ENCODE results near the gene FAAP20. TPM values are rescaled to one million over a fixed set of nuclear protein-coding genes. Genes with fewer than 3 reads are reported as not detected.
A peak's percentile ranks its signal among the peaks of the same experiment; 100 is the strongest.

Gene FAAP20
- total RNA-seq, 4 donors from 2014 or later, result 42.2 to 82.2 (median 50.2) TPM

DNA sequence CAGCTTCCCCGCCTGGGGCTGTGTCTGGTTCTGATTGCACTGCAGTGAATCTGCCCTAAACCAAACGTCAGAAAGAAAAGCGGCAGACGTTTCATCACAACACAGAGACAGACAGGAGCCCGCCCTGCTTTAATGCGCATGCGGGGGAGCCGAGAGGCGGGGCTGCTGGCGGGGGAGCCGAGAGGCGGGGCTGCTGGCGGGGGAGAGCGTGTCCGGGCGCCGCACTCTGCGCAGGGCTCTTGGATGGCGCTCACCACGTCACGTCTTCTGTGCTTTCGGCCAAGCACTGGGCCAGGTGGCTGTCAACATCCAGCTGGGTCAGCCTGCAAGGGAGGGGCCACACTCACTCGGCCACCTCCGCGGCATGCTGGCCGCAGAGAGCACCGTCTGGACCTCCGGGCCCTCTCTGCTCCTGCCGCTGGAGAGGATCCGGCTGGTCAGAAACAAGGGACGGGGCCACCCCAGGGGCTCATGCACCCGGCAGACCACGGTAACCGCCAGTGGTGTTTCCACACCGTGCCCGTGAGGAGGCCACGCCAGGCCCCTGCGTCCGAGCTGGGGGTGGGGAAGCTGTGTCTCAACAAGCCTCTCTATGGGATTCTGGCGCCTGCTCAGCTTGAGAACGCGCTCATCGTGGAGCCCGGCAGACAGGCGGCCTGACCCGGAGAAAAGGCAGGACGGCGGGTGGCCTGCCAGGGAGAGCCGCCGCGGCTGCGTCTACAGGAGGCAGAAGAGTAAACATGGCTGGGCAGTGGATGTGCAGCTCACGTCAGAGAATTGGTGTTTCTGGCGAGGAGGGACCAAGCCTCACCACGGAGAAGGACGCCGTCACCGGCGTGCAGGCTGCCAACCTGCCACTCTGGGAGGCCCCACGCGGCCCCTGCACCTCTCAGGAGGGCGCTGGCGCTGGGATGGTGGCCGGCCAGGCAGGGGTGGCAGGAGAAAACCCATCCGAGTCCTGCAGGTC lies 4.8 kb downstream of the FAAP20 start:
- no peaks in the 10 kb centered on the region for H3K27me3 ChIP-seq
- TF ChIP-seq, protein P1, sequence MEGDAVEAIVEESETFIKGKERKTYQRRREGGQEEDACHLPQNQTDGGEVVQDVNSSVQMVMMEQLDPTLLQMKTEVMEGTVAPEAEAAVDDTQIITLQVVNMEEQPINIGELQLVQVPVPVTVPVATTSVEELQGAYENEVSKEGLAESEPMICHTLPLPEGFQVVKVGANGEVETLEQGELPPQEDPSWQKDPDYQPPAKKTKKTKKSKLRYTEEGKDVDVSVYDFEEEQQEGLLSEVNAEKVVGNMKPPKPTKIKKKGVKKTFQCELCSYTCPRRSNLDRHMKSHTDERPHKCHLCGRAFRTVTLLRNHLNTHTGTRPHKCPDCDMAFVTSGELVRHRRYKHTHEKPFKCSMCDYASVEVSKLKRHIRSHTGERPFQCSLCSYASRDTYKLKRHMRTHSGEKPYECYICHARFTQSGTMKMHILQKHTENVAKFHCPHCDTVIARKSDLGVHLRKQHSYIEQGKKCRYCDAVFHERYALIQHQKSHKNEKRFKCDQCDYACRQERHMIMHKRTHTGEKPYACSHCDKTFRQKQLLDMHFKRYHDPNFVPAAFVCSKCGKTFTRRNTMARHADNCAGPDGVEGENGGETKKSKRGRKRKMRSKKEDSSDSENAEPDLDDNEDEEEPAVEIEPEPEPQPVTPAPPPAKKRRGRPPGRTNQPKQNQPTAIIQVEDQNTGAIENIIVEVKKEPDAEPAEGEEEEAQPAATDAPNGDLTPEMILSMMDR (IDR thresholded peaks at IDR 0.05), result no peak
- TF ChIP-seq POLR2A (IDR thresholded peaks at IDR 0.05), result peak; percentile 54 to 93
- intact Hi-C loops (cut with DNase I), result loop anchor here (10.0 kb wide), 1 partner anchor 335 kb away; the partner anchor contains the start of gene PANK4
- WGBS, 2 donors, result 13 to 26% methylated on average over 17 to 18 of the region's 65 CpGs
- peak overlapping the region; percentile 88 to 92 (median 92) for H3K27ac ChIP-seq
- peaks cover 40 to 47% of the 10 kb centered on the region in 2 donors for H3K4me1 ChIP-seq
- peaks cover 0 to 11% of the 10 kb centered on the region in 2 donors for H3K36me3 ChIP-seq
- peak overlapping the region in 2 of 3 donors; percentile 3 to 37 for H3K4me3 ChIP-seq (replicated peaks in 1 of 3)
- DNase-seq, result peak; percentile 97 to 98
- no peaks in the 10 kb centered on the region for H3K9me3 ChIP-seq

DNA sequence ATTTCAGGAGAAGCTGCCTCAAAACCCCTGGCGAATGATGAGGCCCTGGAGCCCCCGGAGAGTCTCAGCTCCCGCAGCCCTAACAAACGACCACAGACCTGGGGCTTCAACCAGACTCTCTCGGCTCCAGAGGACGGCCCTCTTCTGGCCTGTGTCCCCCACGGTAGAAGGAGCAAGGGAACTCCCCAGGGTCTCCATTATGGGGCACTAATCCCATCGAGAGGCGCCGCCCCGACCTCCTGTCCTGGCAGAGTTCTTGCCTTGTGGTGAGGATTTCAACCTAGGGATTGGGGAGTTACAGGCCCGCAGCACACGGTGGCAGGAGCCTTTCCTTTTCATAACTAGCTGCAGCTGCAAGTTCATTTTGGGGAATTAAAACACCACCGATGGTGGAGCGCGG lies 6.2 kb downstream of the FAAP20 start:
- peaks cover 34 to 38% of the 10 kb centered on the region in 2 donors for H3K4me1 ChIP-seq
- TF ChIP-seq, protein P1 (IDR thresholded peaks at IDR 0.05), result no peak
- TF ChIP-seq POLR2A (IDR thresholded peaks at IDR 0.05), result no peak
- WGBS, 2 donors, result 90 to 98% methylated on average over 5 to 8 of the region's 16 CpGs
- no peak overlapping the region for H3K27ac ChIP-seq
- H3K27me3 ChIP-seq, result no peaks in the 10 kb centered on the region
- no peak for DNase-seq
- intact Hi-C loops (cut with DNase I), result no loop called here
- H3K4me3 ChIP-seq (replicated peaks in 1 of 3), result no peak overlapping the region
- no peaks in the 10 kb centered on the region for H3K9me3 ChIP-seq
- peaks cover 0 to 15% of the 10 kb centered on the region in 2 donors for H3K36me3 ChIP-seq

DNA sequence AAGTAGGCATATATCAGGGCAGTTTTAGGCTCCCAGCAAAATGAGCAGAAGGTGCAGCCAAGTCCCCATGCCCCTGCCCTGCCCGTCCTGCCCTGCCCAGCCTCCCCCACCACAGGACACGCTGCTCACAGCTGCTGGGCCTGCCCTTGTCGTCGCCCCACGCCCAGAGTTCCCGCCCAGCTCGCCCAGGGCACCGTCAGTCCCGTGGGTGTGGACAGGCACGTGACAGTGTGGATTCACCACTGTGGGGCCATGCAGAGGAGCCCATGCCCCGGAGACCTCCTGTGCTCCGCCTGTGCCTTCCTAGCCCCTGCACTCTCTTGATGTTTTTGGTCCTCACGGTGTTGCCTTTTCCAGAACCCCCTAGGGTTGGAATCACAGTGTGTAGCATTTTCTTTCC lies 7.0 kb downstream of the FAAP20 start:
- H3K4me1 ChIP-seq, result peaks cover 26 to 31% of the 10 kb centered on the region in 2 donors
- intact Hi-C loops (cut with DNase I), result no loop called here
- no peak overlapping the region for H3K4me3 ChIP-seq (replicated peaks in 1 of 3)
- H3K9me3 ChIP-seq, result no peaks in the 10 kb centered on the region
- no peak for DNase-seq
- 87 to 88% methylated on average over 10 to 13 of the region's 13 CpGs for WGBS, 2 donors
- H3K27me3 ChIP-seq, result no peaks in the 10 kb centered on the region
- no peak overlapping the region for H3K27ac ChIP-seq
- TF ChIP-seq, protein P1 (IDR thresholded peaks at IDR 0.05), result no peak
- no peak for TF ChIP-seq POLR2A (IDR thresholded peaks at IDR 0.05)
- H3K36me3 ChIP-seq, result peaks cover 0 to 15% of the 10 kb centered on the region in 2 donors

DNA sequence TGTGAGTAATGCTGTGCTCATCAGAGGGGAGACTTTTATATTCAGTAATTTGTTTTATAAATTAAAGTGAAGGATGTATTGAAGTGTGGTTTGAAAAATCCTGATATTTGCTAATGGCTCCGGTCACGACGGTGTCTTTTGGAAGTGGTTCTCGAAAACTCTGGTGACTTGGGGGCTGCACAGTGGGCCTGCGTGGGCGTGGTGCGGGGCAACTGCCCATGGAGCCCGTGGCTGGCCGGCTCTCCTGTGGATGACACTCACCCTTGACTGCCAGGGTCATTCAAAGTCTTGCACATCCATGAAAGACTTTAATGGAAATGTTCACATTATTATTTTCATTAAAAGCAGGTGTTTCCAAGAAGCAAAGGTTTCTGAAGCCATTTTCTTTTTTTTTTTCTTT lies 7.7 kb downstream of the FAAP20 start:
- 91 to 92% methylated on average over 9 of the region's 9 CpGs for WGBS, 2 donors
- intact Hi-C loops (cut with DNase I), result no loop called here
- DNase-seq, result no peak

More for the DNA sequence above, 7.7 kb downstream of the FAAP20 start:
- no peaks in the 10 kb centered on the region for H3K9me3 ChIP-seq
- peaks cover 0 to 15% of the 10 kb centered on the region in 2 donors for H3K36me3 ChIP-seq
- peaks cover 19 to 23% of the 10 kb centered on the region in 2 donors for H3K4me1 ChIP-seq
- TF ChIP-seq POLR2A (IDR thresholded peaks at IDR 0.05), result no peak
- TF ChIP-seq, protein P1 (IDR thresholded peaks at IDR 0.05), result no peak
- no peak overlapping the region for H3K27ac ChIP-seq
- H3K4me3 ChIP-seq (replicated peaks in 1 of 3), result no peak overlapping the region
- H3K27me3 ChIP-seq, result no peaks in the 10 kb centered on the region
